ENCODE measurements around the gene SCARF2. TPM values are rescaled to one million over a fixed set of nuclear protein-coding genes. Genes with fewer than 3 reads are reported as not detected.

Gene SCARF2
- total and polyA plus RNA-seq, 4 donors: 0.15 to 2.0 (median 1.7) TPM

DNA sequence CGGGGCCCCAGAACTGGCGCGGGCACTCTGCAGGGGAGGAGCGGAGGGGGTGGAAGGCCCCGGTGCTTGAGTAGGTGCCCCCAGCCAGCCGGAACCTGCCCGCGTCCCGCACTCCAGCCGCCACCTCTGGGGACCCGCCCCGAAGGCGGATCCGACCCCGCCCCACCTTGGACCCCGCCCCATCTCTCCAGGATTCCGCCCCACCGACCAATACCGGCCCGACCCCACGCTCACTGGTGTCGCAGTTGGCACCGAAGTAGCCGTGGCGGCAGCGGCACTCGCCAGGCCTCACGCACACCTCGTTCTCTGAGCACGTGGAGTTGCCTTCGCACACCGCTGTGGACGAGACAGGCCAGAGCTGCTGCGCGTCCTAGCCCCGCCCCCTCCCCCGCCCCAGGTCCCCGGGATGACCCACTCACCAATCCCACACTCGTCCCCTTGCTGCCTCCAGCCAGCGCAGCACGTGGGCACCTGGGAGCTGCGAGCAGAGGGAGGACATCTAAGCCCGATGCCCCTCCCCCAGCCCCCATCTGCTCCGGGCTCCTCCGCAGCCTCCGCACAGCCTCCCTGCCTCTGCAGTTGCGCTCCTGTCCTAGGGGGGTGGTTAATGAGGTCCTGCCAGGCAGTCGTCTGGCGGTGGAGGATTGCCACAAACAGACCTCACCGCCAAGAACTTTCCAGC, 6.0 kb downstream of the SCARF2 start (continued):
- TF ChIP-seq HNF4A (conservative IDR thresholded peaks at IDR 0.05): no peak
- TF ChIP-seq JUND (IDR thresholded peaks at IDR 0.05): no peak
- no peak for TF ChIP-seq SP1 (IDR thresholded peaks at IDR 0.05)
- TF ChIP-seq RAD21 (IDR thresholded peaks at IDR 0.05): no peak

DNA sequence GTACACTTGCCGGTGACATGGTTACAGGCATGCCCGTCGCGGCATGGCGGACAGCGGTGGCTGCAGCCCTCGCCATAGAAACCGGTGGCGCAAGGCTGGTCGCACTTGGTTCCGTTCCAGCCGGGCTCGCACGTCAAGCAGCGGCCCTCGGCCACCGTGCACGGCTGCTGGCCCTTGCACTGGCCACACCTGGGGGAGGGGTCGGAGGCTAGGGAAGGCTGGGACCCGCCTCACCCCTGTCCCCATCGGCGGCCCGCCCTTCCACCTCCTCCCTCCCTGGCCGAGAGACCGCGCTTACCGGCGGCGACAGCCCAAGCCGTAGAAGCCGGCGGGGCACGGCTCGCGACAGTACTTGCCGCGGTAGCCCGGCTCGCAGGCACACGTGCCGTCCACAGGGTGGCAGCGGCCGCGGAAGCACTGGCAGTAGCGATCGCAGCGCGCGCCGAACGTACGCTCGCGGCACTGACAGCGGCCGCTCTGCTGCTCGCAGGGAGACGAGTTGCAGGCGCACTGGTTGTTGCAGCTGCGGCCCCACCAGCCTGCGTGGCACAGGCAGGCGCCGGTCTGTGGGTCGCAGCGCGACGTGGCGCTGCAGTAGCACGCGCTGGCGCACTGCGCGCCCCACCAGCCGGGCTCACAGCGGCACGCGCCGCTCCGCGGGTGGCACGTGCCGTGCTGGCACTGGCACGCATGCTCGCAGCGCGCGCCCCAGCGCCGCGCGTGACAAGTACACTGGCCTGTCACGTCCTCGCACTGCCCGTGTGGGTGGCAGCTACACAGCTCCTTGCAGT, 6.7 kb downstream of the SCARF2 start:
- no peak for DNase-seq (ENCODE audit: low spot score)

DNA sequence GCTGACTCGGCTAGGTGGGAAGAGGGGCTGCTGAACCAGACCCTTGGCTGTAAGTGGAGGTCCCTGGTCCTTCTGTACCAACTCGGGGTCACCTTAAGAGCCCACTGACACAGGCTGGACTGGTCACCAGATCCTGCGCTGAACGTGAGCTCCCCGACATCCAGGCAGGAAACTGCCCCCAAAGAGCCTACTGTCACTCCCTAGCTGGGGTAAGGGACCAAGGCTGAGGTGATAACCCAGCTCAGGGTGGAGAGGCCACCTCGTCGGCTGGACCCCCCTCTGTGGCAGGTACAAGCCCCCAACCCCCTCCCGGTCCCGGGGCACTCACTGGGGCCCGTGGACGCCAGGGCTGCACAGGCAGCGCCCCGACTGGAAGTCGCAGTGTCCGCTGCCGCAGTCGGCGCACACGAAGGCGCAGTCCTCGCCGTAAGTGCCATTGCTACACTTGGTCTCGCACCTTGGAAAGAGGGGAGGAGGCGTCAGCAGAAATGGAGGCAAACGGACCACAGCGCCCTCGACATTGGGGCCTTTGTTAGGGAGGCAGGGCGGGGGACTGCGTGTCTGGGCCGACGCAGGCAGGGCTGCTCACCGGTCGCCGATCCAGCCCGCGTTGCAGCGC, 7.4 kb downstream of the SCARF2 start:
- Histone ChIP-seq H3K27ac (ENCODE audit: low read depth in 1 of 2, low read length in 2 of 2) (no peak overlapping the region), H3K4me3 (ENCODE audit: low read depth in 1 of 3, low read length in 3 of 3) (peak overlapping the region in 1 of 3 donors; percentile 24)
- TF ChIP-seq NR2F2 (IDR thresholded peaks at IDR 0.05) (no peak), TAF1 (conservative IDR thresholded peaks at IDR 0.05) (no peak), FOXA1 (IDR thresholded peaks at IDR 0.05) (no peak), YY1 (IDR thresholded peaks at IDR 0.05) (no peak), GABPA (IDR thresholded peaks at IDR 0.05 in 1 of 2, conservative IDR thresholded peaks at IDR 0.05 in 1 of 2) (no peak), HNF4A (conservative IDR thresholded peaks at IDR 0.05) (no peak), SP1 (IDR thresholded peaks at IDR 0.05) (no peak), RAD21 (IDR thresholded peaks at IDR 0.05) (no peak), RXRA (IDR thresholded peaks at IDR 0.05) (no peak), JUND (IDR thresholded peaks at IDR 0.05) (no peak), EGR1 (IDR thresholded peaks at IDR 0.05; ENCODE audit: low read depth in 2 of 2) (no peak), HNF4G (IDR thresholded peaks at IDR 0.05) (no peak)
- TF ChIP-seq, protein P1, sequence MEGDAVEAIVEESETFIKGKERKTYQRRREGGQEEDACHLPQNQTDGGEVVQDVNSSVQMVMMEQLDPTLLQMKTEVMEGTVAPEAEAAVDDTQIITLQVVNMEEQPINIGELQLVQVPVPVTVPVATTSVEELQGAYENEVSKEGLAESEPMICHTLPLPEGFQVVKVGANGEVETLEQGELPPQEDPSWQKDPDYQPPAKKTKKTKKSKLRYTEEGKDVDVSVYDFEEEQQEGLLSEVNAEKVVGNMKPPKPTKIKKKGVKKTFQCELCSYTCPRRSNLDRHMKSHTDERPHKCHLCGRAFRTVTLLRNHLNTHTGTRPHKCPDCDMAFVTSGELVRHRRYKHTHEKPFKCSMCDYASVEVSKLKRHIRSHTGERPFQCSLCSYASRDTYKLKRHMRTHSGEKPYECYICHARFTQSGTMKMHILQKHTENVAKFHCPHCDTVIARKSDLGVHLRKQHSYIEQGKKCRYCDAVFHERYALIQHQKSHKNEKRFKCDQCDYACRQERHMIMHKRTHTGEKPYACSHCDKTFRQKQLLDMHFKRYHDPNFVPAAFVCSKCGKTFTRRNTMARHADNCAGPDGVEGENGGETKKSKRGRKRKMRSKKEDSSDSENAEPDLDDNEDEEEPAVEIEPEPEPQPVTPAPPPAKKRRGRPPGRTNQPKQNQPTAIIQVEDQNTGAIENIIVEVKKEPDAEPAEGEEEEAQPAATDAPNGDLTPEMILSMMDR (IDR thresholded peaks at IDR 0.05; ENCODE audit: low read depth, low read length, missing input control): no peak
- TF ChIP-seq, protein P2, sequence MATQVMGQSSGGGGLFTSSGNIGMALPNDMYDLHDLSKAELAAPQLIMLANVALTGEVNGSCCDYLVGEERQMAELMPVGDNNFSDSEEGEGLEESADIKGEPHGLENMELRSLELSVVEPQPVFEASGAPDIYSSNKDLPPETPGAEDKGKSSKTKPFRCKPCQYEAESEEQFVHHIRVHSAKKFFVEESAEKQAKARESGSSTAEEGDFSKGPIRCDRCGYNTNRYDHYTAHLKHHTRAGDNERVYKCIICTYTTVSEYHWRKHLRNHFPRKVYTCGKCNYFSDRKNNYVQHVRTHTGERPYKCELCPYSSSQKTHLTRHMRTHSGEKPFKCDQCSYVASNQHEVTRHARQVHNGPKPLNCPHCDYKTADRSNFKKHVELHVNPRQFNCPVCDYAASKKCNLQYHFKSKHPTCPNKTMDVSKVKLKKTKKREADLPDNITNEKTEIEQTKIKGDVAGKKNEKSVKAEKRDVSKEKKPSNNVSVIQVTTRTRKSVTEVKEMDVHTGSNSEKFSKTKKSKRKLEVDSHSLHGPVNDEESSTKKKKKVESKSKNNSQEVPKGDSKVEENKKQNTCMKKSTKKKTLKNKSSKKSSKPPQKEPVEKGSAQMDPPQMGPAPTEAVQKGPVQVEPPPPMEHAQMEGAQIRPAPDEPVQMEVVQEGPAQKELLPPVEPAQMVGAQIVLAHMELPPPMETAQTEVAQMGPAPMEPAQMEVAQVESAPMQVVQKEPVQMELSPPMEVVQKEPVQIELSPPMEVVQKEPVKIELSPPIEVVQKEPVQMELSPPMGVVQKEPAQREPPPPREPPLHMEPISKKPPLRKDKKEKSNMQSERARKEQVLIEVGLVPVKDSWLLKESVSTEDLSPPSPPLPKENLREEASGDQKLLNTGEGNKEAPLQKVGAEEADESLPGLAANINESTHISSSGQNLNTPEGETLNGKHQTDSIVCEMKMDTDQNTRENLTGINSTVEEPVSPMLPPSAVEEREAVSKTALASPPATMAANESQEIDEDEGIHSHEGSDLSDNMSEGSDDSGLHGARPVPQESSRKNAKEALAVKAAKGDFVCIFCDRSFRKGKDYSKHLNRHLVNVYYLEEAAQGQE (IDR thresholded peaks at IDR 0.05): no peak
- TF ChIP-seq, protein P3, sequence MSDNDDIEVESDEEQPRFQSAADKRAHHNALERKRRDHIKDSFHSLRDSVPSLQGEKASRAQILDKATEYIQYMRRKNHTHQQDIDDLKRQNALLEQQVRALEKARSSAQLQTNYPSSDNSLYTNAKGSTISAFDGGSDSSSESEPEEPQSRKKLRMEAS (IDR thresholded peaks at IDR 0.05): no peak

More for the DNA sequence above, 6.7 kb downstream of the SCARF2 start:
- Histone ChIP-seq H3K27me3 (ENCODE audit: control insufficient read depth in 4 of 4, insufficient read depth in 4 of 4, low read length in 3 of 4) (peaks cover 0 to 8% (median 3%) of the 10 kb centered on the region in 4 donors), H3K36me3 (ENCODE audit: control insufficient read depth in 4 of 4, insufficient read depth in 3 of 4, low read depth in 1 of 4, low read length in 3 of 4) (no peaks in the 10 kb centered on the region), H3K27ac (ENCODE audit: low read depth in 1 of 2, low read length in 2 of 2) (no peak overlapping the region), H3K9ac (ENCODE audit: low read depth in 1 of 2, low read length in 2 of 2) (no peak overlapping the region), H3K9me3 (ENCODE audit: control insufficient read depth in 4 of 4, low read length in 3 of 4) (no peaks in the 10 kb centered on the region), H3K4me1 (ENCODE audit: control insufficient read depth in 4 of 4, insufficient read depth in 4 of 4, low read length in 3 of 4) (peaks cover 10 to 27% (median 18%) of the 10 kb centered on the region in 4 donors), H3K4me3 (ENCODE audit: low read depth in 1 of 3, low read length in 3 of 3) (peak overlapping the region in 2 of 3 donors; percentile 21 to 24)
- TF ChIP-seq FOXA1 (IDR thresholded peaks at IDR 0.05) (no peak), RXRA (IDR thresholded peaks at IDR 0.05) (no peak), RAD21 (IDR thresholded peaks at IDR 0.05) (peak in 1 of 2 donors; percentile 55), TAF1 (conservative IDR thresholded peaks at IDR 0.05) (no peak), JUND (IDR thresholded peaks at IDR 0.05) (no peak)
- TF ChIP-seq, protein P1 (IDR thresholded peaks at IDR 0.05; ENCODE audit: low read depth, low read length, missing input control): peak; percentile 23
- 10% methylated on average over 94 of the region's 94 CpGs for WGBS

More for the DNA sequence above, 7.4 kb downstream of the SCARF2 start:
- no peaks in the 10 kb centered on the region for H3K9me3 ChIP-seq (ENCODE audit: control insufficient read depth in 4 of 4, low read length in 3 of 4)
- DNase-seq (ENCODE audit: low spot score): no peak
- 24% methylated on average over 37 of the region's 37 CpGs for WGBS
- peaks cover 0 to 10% (median 3%) of the 10 kb centered on the region in 4 donors for H3K27me3 ChIP-seq (ENCODE audit: control insufficient read depth in 4 of 4, insufficient read depth in 4 of 4, low read length in 3 of 4)
- H3K9ac ChIP-seq (ENCODE audit: low read depth in 1 of 2, low read length in 2 of 2): no peak overlapping the region
- no peaks in the 10 kb centered on the region for H3K36me3 ChIP-seq (ENCODE audit: control insufficient read depth in 4 of 4, insufficient read depth in 3 of 4, low read depth in 1 of 4, low read length in 3 of 4)
- H3K4me1 ChIP-seq (ENCODE audit: control insufficient read depth in 4 of 4, insufficient read depth in 4 of 4, low read length in 3 of 4): peaks cover 12 to 33% (median 22%) of the 10 kb centered on the region in 4 donors
